DMS79 treated with DMSO at 0.1 percent for 48 hours (cell line): ENCODE data around the gene TMSB15C.

ENCODE experiments used
- DNase-seq: peaks from one replicate; lab custom pipeline; 2025; lab: John Stamatoyannopoulos, UW

TMSB15C gene

GRCh38 chrX:104045642-104046041 lies 30.4 kb downstream of the TMSB15C start:
- DNase-seq: peak; percentile 15

- DNase-seq: no peak
Measured at GRCh38 chrX:104041003-104041402, 35.0 kb downstream of the TMSB15C start.

- no peak for DNase-seq
Measured at GRCh38 chrX:104039689-104040505, 36.1 kb downstream of the TMSB15C start, which contains the start of gene H2BW2. Gene H2BW2, plus strand, starts transcription at chrX:104039956. Its CDS starts 39 bp downstream, at chrX:104039995.
